K562 (cell line): ENCODE data around the gene STK11. TPM values are rescaled to one million over a fixed set of nuclear protein-coding genes. Genes with fewer than 3 reads are reported as not detected.

Experiments
- ATAC-seq: fragments of 200-7000 bp; cut with Tn5 transposase; 3 replicates; pipeline ENCODE4 v1.9.1; 2020; ENCODE audit warnings: moderate library complexity
- BruUV-seq: library from RNA; stranded (reverse); fragments of 400-500 nt; replicated peaks from 2 replicates; lab custom pipeline; 2021; lab: Mats Ljungman, UMichigan
- CTCF ChIA-PET: fragments of 300-600 bp; formaldehyde crosslinking; extraction: SDS; loops from one replicate; lab custom pipeline; 2021; ENCODE audit warnings: low intra/inter-chr PET ratio; lab: Yijun Ruan, JAX
- POLR2A ChIA-PET: fragments of 300-600, 350-650 bp; sonication (Branson Sonifier 250); formaldehyde crosslinking; extraction: SDS; loops from one replicate; lab custom pipeline; 2021; ENCODE audit warnings: antibody characterized with exemption, inconsistent platforms; lab: Yijun Ruan, JAX
- DNase-seq, 4 experiments: peaks; one replicate each; pipeline versions ENCODE4 v3.0.0 to v3.0.0-alpha.2; 2011 to 2018; ENCODE audit warnings: low spot score in 3 of 4, mixed read lengths in 3 of 4; ENCODE audit errors: extremely low read depth in 1 of 4
- FAIRE-seq: peaks from 2 replicates; lab custom pipeline; 2011; peaks lifted over from hg19 to GRCh38; lab: Jason Lieb, UNC
- H2AFZ ChIP-seq: 2 replicates; pipeline ENCODE4 v1.6.0; 2011; ENCODE audit warnings: low read depth, low read length, control low read depth, inconsistent platforms
- H3K27ac ChIP-seq: fragments of 200-600 bp; 3 replicates; pipeline ENCODE4 v1.8.0; 2011; ENCODE audit warnings: low read depth, mild to moderate bottlenecking, control low read depth, inconsistent platforms, low read length, moderate library complexity, mixed read lengths; ENCODE audit errors: extremely low read depth
- H3K27me3 ChIP-seq, 2 experiments: fragments of 300-600 bp in 1 of 2; 2 replicates in 1 of 2; 3 replicates in 1 of 2; pipeline versions ENCODE4 v1.6.0 to v1.8.0; 2011; ENCODE audit warnings: inconsistent platforms in 2 of 2, low read length in 2 of 2, mild to moderate bottlenecking in 1 of 2, mixed read lengths in 1 of 2, moderate library complexity in 1 of 2; ENCODE audit not compliant: control insufficient read depth in 2 of 2, insufficient read depth in 2 of 2
- H3K36me3 ChIP-seq: fragments of 300-600 bp; 3 replicates; pipeline ENCODE4 v1.8.0; 2011; ENCODE audit warnings: mild to moderate bottlenecking, low read length, inconsistent platforms; ENCODE audit not compliant: control insufficient read depth, insufficient read depth
- H3K4me1 ChIP-seq, 2 experiments: fragments of 200-600 bp in 1 of 2; replicated peaks in 1 of 2; 2 replicates in 1 of 2; 3 replicates in 1 of 2; pipeline versions ENCODE4 v1.5.1 to v1.8.0; 2011; ENCODE audit warnings: inconsistent platforms in 2 of 2, low read length in 2 of 2, mild to moderate bottlenecking in 1 of 2, mixed read lengths in 1 of 2, moderate library complexity in 1 of 2; ENCODE audit not compliant: control insufficient read depth in 2 of 2, insufficient read depth in 2 of 2
- H3K4me2 ChIP-seq: 2 replicates; pipeline ENCODE4 v1.6.1; 2011; ENCODE audit warnings: low read length, control low read depth, inconsistent platforms, mixed read lengths; ENCODE audit not compliant: insufficient read depth
- H3K4me3 ChIP-seq: fragments of 200-600 bp; sonication (generic), shearing (Covaris generic); 2 replicates; pipeline ENCODE4 v1.5.1; 2016; ENCODE audit warnings: control low read depth, inconsistent platforms
- H3K79me2 ChIP-seq: fragments of 200-600 bp; 3 replicates; pipeline ENCODE4 v1.8.0; 2011; ENCODE audit warnings: low read length, inconsistent platforms; ENCODE audit not compliant: control insufficient read depth, insufficient read depth
- H3K9ac ChIP-seq, 2 experiments: 2 replicates each; pipeline versions ENCODE4 v1.6.0 to v1.6.1; 2011; ENCODE audit warnings: low read depth in 2 of 2, low read length in 2 of 2, control low read depth in 1 of 2, inconsistent platforms in 1 of 2, mild to moderate bottlenecking in 1 of 2, mixed read lengths in 1 of 2; ENCODE audit not compliant: insufficient read depth in 1 of 2
- H3K9me1 ChIP-seq: one replicate; pipeline ENCODE4 v1.6.0; 2011; ENCODE audit warnings: inconsistent platforms, mild to moderate bottlenecking, low read length, moderate library complexity; ENCODE audit not compliant: control insufficient read depth, insufficient read depth
- H3K9me3 ChIP-seq: replicated peaks from 2 replicates; pipeline ENCODE4 v1.5.1; 2011; ENCODE audit warnings: low read depth, low read length, inconsistent platforms; ENCODE audit not compliant: control insufficient read depth, insufficient read depth
- H4K20me1 ChIP-seq: replicated peaks from 2 replicates; pipeline ENCODE4 v1.6.1; 2011; ENCODE audit warnings: low read length, inconsistent platforms, mixed read lengths; ENCODE audit not compliant: control insufficient read depth, insufficient read depth
- POLR2G ChIP-seq: fragments of 200-400 bp; formaldehyde crosslinking; IDR thresholded peaks from 2 replicates; pipeline ENCODE4 v1.6.1; 2017; ENCODE audit warnings: low read depth, mild to moderate bottlenecking, antibody characterized with exemption, low read length, moderate library complexity
- RBFOX2 ChIP-seq: fragments of 200-400 bp; formaldehyde crosslinking; IDR thresholded peaks from 2 replicates; pipeline ENCODE4 v1.6.1; 2017; ENCODE audit warnings: low read depth, mild to moderate bottlenecking, low read length, moderate library complexity
- RREB1 ChIP-seq: fragments of 250-450 bp; sonication (Bioruptor Pico); IDR thresholded peaks from 2 replicates; pipeline ENCODE4 v1.4.0; 2020
- WGBS: fragments of 100-300 bp; shearing (Covaris generic); methylation state at CpG from one replicate; pipeline ENCODE4 v1.1.6; 2016; ENCODE audit warnings: low coverage, mixed read lengths; ENCODE audit not compliant: insufficient coverage; ENCODE audit errors: missing lambda C conversion rate; 5-methylcytosine and 5-hydroxymethylcytosine counted together
- in situ Hi-C: fragments of 300-500 bp; cut with MboI; formaldehyde crosslinking; loops from 4 replicates; pipeline ENCODE4 v1.15.0; 2018; ENCODE audit warnings: inconsistent platforms, mixed read lengths
- intact Hi-C: fragments of 100-400 bp; cut with micrococcal nuclease; formaldehyde crosslinking; loops from 2 replicates; pipeline ENCODE4 v1.14.2; 2022
- polyA plus RNA-seq, 8 experiments: library from polyadenylated mRNA; depleted of rRNA in 4 of 8; stranded (reverse) in 5 of 8; unstranded in 3 of 8; fragments of >200 nt; fragmentation: Nextera tagmentation in 2 of 8; fragmentation: Illumina TruSeq in 1 of 8; extraction: Ambion mirVana in 2 of 8; extraction: Trizol in 1 of 8; gene quantifications; 2 replicates each; pipeline versions ENCODE4 v1.2.1 to v1.2.3, GENCODE V29; 2011 to 2014; ENCODE audit warnings: inconsistent platforms in 1 of 8, missing spikeins in 1 of 8
- total RNA-seq, 7 experiments: library from RNA; depleted of rRNA in 6 of 7; stranded (reverse); fragments of >200 nt in 6 of 7; fragmentation: Illumina TruSeq in 2 of 7; extraction: Trizol in 2 of 7; gene quantifications; 2 replicates each; pipeline versions ENCODE4 v1.2.1 to v1.2.3, GENCODE V29; 2011 to 2021; ENCODE audit warnings: low replicate concordance in 1 of 7
- TF ChIP-seq, protein P1 (sequence below): fragments of 450-650 bp; IDR thresholded peaks from 2 replicates; pipeline ENCODE4 v1.6.1; 2018; ENCODE audit not compliant: partially characterized antibody

STK11 gene
- total and polyA plus RNA-seq, 9 of the 15 experiments (the other 6 are each of a cell fraction or from before 2014, with no cell fraction given): 0.15 to 96.5 (median 31.7) TPM

DNA sequence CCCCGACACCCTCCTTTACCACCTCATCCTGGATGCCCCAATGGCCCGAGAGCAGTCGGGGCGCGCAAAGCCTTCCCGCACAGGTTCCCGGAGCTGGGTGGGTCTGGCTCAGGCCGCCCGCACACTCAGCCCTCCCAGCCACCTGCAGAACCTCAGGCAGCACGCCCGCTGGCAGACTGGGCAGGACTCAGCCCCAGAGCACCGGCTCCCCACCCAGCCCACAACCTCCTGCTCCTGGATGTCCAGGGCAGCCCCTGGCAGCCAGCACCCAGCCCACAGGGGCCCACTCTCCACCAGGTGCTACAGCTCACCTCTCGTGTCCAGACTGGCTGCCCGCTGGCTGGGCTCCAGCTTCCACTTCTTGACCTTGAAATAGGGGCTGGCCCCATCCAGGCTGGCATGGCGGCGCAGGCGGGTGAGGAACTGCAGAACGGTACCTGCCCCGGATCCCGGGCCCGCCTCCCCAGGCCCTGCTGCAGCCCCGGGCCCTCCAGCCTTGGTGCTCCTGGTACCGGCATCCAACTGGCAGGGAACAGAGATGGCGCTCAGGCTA is 27.6 kb downstream of the STK11 start:
- FAIRE-seq: no peak

More for the DNA sequence above, 27.6 kb downstream of the STK11 start:
- POLR2A ChIA-PET: interaction anchor here (0.7 to 1.5 kb wide), 2 partner anchors 16 to 36 kb away, joined by 3 to 7 read pairs; partner anchors contain the start of gene CIRBP
- Histone ChIP-seq H3K9ac (peak overlapping the region in 1 of 2 experiments; percentile 45; a peak in 2 of 4 replicates), H3K9me1 (no peaks in the 10 kb centered on the region), H3K79me2 (peaks cover 7% of the 10 kb centered on the region; the same call in 1 of the 3 replicates), H3K4me2 (no peak overlapping the region), H3K27ac (no peak overlapping the region), H3K4me3 (no peak overlapping the region), H4K20me1 (no peaks in the 10 kb centered on the region)
- intact Hi-C loops (no loop called here), in situ Hi-C loops (loop anchor here (25.0 kb wide), 1 partner anchor 471 kb away; the partner anchor contains the start of gene MISP)
- ATAC-seq (no peak), DNase-seq (no peak)
- WGBS: 97% methylated on average over 21 of the region's 24 CpGs
- TF ChIP-seq RREB1 (CRISPR knock-in tag): no peak
- TF ChIP-seq RBFOX2: peak; percentile 24; the same call in 1 of the 2 replicates
- peak; percentile 36; the same call in 1 of the 2 replicates for TF ChIP-seq POLR2G
- TF ChIP-seq, protein P1, sequence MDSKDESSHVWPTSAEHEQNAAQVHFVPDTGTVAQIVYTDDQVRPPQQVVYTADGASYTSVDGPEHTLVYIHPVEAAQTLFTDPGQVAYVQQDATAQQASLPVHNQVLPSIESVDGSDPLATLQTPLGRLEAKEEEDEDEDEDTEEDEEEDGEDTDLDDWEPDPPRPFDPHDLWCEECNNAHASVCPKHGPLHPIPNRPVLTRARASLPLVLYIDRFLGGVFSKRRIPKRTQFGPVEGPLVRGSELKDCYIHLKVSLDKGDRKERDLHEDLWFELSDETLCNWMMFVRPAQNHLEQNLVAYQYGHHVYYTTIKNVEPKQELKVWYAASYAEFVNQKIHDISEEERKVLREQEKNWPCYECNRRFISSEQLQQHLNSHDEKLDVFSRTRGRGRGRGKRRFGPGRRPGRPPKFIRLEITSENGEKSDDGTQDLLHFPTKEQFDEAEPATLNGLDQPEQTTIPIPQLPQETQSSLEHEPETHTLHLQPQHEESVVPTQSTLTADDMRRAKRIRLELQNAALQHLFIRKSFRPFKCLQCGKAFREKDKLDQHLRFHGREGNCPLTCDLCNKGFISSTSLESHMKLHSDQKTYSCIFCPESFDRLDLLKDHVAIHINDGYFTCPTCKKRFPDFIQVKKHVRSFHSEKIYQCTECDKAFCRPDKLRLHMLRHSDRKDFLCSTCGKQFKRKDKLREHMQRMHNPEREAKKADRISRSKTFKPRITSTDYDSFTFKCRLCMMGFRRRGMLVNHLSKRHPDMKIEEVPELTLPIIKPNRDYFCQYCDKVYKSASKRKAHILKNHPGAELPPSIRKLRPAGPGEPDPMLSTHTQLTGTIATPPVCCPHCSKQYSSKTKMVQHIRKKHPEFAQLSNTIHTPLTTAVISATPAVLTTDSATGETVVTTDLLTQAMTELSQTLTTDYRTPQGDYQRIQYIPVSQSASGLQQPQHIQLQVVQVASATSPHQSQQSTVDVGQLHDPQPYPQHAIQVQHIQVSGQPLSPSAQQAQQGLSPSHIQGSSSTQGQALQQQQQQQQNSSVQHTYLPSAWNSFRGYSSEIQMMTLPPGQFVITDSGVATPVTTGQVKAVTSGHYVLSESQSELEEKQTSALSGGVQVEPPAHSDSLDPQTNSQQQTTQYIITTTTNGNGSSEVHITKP: no peak
- TF ChIP-seq, all 486 proteins: peak for 2
- Histone ChIP-seq H3K36me3 (peaks cover 41% of the 10 kb centered on the region; the same call in 1 of the 3 replicates), H2AFZ (no peak overlapping the region), H3K4me1 (peaks cover 3 to 80% of the 10 kb centered on the region in 2 experiments; a peak in 4 of 5 replicates), H3K27me3 (no peaks in the 10 kb centered on the region), H3K9me3 (no peaks in the 10 kb centered on the region)
- BruUV-seq: no TSS peak
- CTCF ChIA-PET: no interaction called here
